H1 (cell line): ENCODE results near the gene ST14. TPM values are rescaled to one million over a fixed set of nuclear protein-coding genes. Genes with fewer than 3 reads are reported as not detected.

Experiments
- CREB1 ChIP-seq: IDR thresholded peaks from 2 replicates; pipeline ENCODE4 v1.6.1; 2012; ENCODE audit warnings: inconsistent platforms
- EP300 ChIP-seq, 2 experiments: IDR thresholded peaks; 1 replicate in 1 of 2; 2 replicates in 1 of 2; pipeline ENCODE4 v1.6.1; 2011 to 2012; ENCODE audit warnings: low read depth in 2 of 2, low read length in 2 of 2, mild to moderate bottlenecking in 2 of 2, borderline replicate concordance in 1 of 2, inconsistent platforms in 1 of 2, moderate library complexity in 1 of 2
- POLR2AphosphoS5 ChIP-seq: IDR thresholded peaks from 2 replicates; pipeline ENCODE4 v1.6.1; 2011; ENCODE audit warnings: low read depth, low read length
- polyA plus RNA-seq, 7 experiments: library from polyadenylated mRNA; depleted of rRNA in 3 of 7; stranded (reverse) in 5 of 7; unstranded in 2 of 7; fragments of >200 nt in 5 of 7; fragments of 200-250 nt in 2 of 7; gene quantifications; 1 replicate in 5 of 7; 2 replicates in 1 of 7; 4 replicates in 1 of 7; pipeline versions ENCODE4 v1.2.1 to v1.2.3, GENCODE V29; 2011 to 2013; ENCODE audit warnings: missing spikeins in 2 of 7, mixed read lengths in 2 of 7
- total RNA-seq: library from RNA; stranded (reverse); fragmentation: NEBNext Ultra II Directional; extraction: Animal tissue kit (Norgen Biotek cat#: 25700); gene quantifications from 2 replicates; pipeline ENCODE4 v1.2.1, GENCODE V29; 2021

ST14 gene
- total and polyA plus RNA-seq, 2 of the 8 experiments (the other 6 are each of a cell fraction or from before 2014, with no cell fraction given), result 22.4 to 24.9 TPM

- TF ChIP-seq POLR2AphosphoS5 (no peak), EP300 (IDR thresholded peaks at IDR 0.05; ENCODE audit: borderline replicate concordance in 1 of 2, low read depth in 2 of 2, low read length in 2 of 2) (no peak), CREB1 (no peak)
These were observed 89.8 kb downstream of the ST14 start (continued) for GRCh38 chr11:130249371-130249770.
